Measurements from ENCODE around the gene CRISP2.

- TF ChIP-seq CTCF (conservative IDR thresholded peaks at IDR 0.05; ENCODE audit: low read depth in 2 of 2) (no peak), EZH2phosphoT487 (IDR thresholded peaks at IDR 0.05; ENCODE audit: unreplicated experiment) (no peak)
Measured at GRCh38 chr6:49676671-49677281, 36.6 kb downstream of the CRISP2 start.
